ENCODE data around the gene PSMB5.

DNA sequence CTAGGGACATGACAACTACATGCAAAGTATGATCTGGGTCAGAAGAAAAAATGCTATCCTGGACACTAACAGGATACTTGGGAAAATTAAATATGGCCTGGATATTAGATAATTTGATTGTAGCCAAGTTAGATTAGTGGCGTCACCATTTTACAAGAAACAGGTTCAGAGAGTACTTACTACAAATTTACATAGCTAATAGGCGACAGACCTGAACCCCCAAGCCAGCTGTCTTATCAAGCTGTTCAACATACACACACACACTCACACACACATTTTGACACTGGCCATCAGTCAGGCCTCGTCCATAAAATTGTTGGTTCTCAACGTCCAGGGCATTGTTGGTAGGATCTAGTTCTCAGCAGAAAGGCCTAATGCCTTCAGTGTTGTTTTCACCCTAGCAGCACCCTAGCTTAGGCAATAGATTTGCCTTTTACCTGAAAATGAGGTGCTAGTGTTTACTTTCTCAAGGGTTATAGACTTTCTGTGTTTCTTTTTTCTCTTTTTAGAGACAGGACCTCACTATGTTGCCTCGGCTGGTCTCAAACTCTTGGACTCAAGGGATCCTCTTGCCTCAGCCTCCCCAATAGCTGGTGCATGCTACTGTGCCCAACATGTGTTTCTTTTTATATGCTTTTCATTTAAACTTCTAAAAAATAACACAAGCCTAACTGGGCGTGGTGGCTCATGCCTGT lies 21.5 kb downstream of the PSMB5 start:
- TF ChIP-seq, protein P1, sequence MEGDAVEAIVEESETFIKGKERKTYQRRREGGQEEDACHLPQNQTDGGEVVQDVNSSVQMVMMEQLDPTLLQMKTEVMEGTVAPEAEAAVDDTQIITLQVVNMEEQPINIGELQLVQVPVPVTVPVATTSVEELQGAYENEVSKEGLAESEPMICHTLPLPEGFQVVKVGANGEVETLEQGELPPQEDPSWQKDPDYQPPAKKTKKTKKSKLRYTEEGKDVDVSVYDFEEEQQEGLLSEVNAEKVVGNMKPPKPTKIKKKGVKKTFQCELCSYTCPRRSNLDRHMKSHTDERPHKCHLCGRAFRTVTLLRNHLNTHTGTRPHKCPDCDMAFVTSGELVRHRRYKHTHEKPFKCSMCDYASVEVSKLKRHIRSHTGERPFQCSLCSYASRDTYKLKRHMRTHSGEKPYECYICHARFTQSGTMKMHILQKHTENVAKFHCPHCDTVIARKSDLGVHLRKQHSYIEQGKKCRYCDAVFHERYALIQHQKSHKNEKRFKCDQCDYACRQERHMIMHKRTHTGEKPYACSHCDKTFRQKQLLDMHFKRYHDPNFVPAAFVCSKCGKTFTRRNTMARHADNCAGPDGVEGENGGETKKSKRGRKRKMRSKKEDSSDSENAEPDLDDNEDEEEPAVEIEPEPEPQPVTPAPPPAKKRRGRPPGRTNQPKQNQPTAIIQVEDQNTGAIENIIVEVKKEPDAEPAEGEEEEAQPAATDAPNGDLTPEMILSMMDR (IDR thresholded peaks at IDR 0.05; ENCODE audit: low read depth, low read length) = no peak
- no peak for TF ChIP-seq EZH2phosphoT487 (IDR thresholded peaks at IDR 0.05; ENCODE audit: low read depth)
